Measurements from ENCODE around the gene RNGTT.
"Not testable (repeated sequence)": the region's sequence is repeated elsewhere in the genome, so short reads cannot be mapped to it uniquely, and the experiment has no call there.

DNA sequence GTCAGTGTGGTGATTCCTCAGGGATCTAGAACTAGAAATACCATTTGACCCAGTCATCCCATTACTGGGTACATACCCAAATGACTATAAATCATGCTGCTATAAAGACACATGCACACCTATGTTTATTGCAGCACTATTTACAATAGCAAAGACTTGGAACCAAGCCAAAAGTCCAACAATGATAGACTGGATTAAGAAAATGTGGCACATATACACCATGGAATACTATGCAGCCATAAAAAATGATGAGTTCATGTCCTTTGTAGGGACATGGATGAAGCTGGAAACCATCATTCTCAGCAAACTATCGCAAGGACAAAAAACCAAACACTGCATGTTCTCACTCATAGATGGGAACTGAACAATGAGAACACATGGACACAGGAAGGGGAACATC, 247.0 kb downstream of the RNGTT start:
- TF ChIP-seq EZH2phosphoT487 (IDR thresholded peaks at IDR 0.05; ENCODE audit: insufficient read depth, low read depth); EZH2 (IDR thresholded peaks at IDR 0.05; ENCODE audit: insufficient read depth, poor library complexity, severe bottlenecking): not testable (repeated sequence)
